SJSA1 (cell line): ENCODE data around the gene IL26. TPM values are rescaled to one million over a fixed set of nuclear protein-coding genes. Genes with fewer than 3 reads are reported as not detected.
"Not testable (repeated sequence)": the region's sequence is repeated elsewhere in the genome, so short reads cannot be mapped to it uniquely, and the experiment has no call there.

Experiments used
- DNase-seq, 2 experiments: peaks; one replicate each; pipeline ENCODE4 v3.0.0-alpha.2; 2015 to 2020; ENCODE audit warnings: low spot score in 2 of 2, low read depth in 1 of 2
- H3K27ac ChIP-seq: fragments of 250-450 bp; sonication (Bioruptor Pico); 2 replicates; pipeline ENCODE4 v1.5.1; 2020; ENCODE audit warnings: mild to moderate bottlenecking, moderate library complexity
- H3K27me3 ChIP-seq: fragments of 250-450 bp; sonication (Bioruptor Pico); replicated peaks from 2 replicates; pipeline ENCODE4 v1.5.1; 2020; ENCODE audit warnings: mild to moderate bottlenecking, moderate library complexity
- H3K36me3 ChIP-seq: fragments of 250-450 bp; sonication (Bioruptor Pico); 2 replicates; pipeline ENCODE4 v1.5.1; 2020; ENCODE audit warnings: mild to moderate bottlenecking
- H3K4me1 ChIP-seq: fragments of 250-450 bp; sonication (Bioruptor Pico); replicated peaks from 2 replicates; pipeline ENCODE4 v1.6.1; 2021; ENCODE audit warnings: mild to moderate bottlenecking
- H3K4me3 ChIP-seq: fragments of 250-450 bp; sonication (Bioruptor Pico); 2 replicates; pipeline ENCODE4 v1.5.1; 2020; ENCODE audit warnings: mild to moderate bottlenecking
- H3K9me3 ChIP-seq: fragments of 250-450 bp; sonication (Bioruptor Pico); replicated peaks from 2 replicates; pipeline ENCODE4 v1.5.1; 2020; ENCODE audit warnings: mild to moderate bottlenecking
- total RNA-seq: library from RNA; depleted of rRNA; stranded (reverse); fragments of >200 nt; shearing (Covaris generic); gene quantifications from 2 replicates; pipeline ENCODE4 v1.2.3, GENCODE V29; 2014

The IL26 gene
- total RNA-seq, 1 experiment from 2014 or later, result not detected

DNA sequence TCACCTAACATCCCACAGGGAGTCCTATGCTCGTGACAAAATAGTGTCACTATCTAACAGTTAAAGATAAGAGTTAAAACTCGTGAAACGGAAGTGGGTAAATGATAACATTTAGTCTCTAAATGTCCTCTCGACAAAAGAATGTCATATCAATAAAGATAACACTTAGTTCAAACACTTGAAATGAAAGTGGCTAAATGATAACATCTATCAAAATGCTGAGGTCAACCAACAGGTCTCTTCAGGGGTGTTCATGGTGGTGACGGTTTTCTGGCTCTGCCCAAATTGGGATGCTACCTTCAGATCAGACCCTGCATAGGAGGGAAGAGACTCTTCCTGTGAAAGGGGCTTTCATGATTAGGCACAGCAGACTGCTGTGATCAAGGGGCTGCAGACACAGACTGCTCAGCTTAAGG, 22.1 kb downstream of the IL26 start:
- H3K4me1 ChIP-seq, result no peaks in the 10 kb centered on the region
- no peaks in the 10 kb centered on the region for H3K9me3 ChIP-seq
- no peak overlapping the region for H3K27ac ChIP-seq
- no peak for DNase-seq
- no peaks in the 10 kb centered on the region for H3K36me3 ChIP-seq
- H3K4me3 ChIP-seq, result no peak overlapping the region
- H3K27me3 ChIP-seq, result no peaks in the 10 kb centered on the region; the same call in 1 of the 2 replicates

DNA sequence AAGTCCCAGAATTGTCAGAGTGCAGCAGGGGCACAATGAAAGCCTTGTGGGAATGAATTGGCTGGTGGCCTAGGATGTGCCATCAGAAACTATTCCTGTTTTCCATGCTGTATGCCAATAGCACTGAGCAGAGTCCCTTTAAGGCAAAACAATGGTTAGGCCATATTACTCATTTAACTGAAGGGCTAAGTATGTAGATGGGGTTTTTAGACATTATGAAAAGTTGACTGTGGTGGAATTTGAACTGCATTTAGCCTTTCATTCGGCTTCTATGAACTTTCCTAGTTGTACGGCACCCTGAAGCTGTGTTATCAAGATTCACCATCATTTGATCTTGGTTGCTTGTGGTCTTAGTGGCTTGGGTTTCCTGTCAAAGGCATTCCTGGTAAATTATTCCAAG, 24.8 kb downstream of the IL26 start:
- H3K4me1 ChIP-seq, result no peaks in the 10 kb centered on the region
- H3K27ac ChIP-seq, result no peak overlapping the region
- no peak overlapping the region for H3K4me3 ChIP-seq
- H3K9me3 ChIP-seq, result no peaks in the 10 kb centered on the region
- no peak for DNase-seq
- no peaks in the 10 kb centered on the region for H3K27me3 ChIP-seq
- H3K36me3 ChIP-seq, result no peaks in the 10 kb centered on the region

DNA sequence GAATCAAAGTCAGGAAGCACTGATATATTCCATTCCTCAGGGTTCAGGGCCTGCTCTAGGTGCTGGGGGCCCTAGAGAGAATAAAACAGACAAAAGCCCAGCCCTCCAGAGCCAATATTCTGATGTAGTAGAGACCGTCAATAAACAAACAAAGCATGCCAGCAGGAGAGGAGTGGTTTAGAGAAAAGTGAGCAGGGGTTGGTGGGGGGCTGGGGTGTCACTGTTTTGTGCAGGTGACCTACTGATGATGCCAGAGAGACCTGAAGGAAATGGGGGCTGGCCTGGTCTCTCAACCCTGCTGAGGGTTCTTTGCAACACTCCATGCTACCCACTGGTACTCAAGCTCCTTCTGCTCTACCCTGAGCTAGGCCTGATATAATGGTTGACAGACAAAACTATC, 26.5 kb downstream of the IL26 start:
- H3K27me3 ChIP-seq, result no peaks in the 10 kb centered on the region
- no peaks in the 10 kb centered on the region for H3K4me1 ChIP-seq

DNA sequence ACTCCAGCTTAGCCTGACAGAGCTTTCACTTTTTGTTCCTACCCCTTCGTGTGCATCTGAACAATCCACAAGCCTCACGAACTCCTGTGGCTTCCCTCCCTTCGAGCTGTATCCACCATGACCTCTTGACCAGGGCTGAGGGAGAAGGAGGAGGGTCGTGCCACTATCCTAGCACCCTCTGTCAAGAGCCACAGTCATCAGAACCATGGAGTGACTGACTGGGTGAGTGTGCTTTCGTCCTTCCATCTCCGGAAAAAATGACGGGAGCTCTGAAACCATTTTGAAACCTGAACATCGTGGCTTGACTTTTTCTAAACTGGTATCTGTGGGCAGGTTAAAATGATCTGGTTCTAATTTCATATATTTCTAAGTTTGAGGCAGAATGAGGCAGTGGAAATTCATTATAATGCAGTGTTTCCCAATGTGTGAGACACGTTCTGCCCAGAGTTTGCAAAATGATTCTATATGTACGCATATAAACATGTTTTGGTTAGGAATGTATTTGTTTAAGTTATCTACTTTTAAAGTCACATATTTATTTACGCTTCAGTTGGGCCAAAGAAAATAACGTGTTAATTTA, 27.0 kb downstream of the IL26 start:
- Histone ChIP-seq H3K36me3 (no peaks in the 10 kb centered on the region), H3K27me3 (no peaks in the 10 kb centered on the region), H3K4me3 (no peak overlapping the region), H3K9me3 (no peaks in the 10 kb centered on the region), H3K4me1 (no peaks in the 10 kb centered on the region), H3K27ac (no peak overlapping the region)
- DNase-seq, result no peak

More for the DNA sequence above, 26.5 kb downstream of the IL26 start:
- H3K9me3 ChIP-seq, result no peaks in the 10 kb centered on the region
- no peak overlapping the region for H3K4me3 ChIP-seq
- H3K36me3 ChIP-seq, result no peaks in the 10 kb centered on the region
- DNase-seq, result no peak
- H3K27ac ChIP-seq, result no peak overlapping the region

DNA sequence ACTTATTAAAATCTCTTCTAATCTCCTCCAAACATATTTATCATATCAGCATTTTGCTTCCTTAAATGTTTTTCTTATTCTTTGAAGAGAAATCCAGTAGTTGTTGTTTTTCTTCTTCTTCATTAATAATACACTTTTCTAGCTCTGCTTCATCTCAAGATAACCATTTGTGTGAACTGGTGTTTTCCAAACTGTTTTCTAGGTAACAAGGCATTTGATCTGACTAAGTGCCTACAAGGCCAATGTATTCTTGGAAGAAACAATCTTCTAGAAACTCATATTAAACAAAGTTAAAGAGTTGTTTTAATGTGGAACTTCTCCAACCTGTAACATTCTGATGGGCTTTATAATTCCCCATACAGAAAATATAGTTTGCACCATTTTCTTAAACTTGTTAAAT, 35.3 kb downstream of the IL26 start:
- Histone ChIP-seq H3K27me3 (no peaks in the 10 kb centered on the region), H3K9me3 (no peaks in the 10 kb centered on the region), H3K27ac (no peak overlapping the region), H3K4me3 (no peak overlapping the region), H3K36me3 (no peaks in the 10 kb centered on the region), H3K4me1 (0 out of 2 replicates have a peak, but pooled peaks cover 2% of the 10 kb centered on the region)
- DNase-seq, result no peak

DNA sequence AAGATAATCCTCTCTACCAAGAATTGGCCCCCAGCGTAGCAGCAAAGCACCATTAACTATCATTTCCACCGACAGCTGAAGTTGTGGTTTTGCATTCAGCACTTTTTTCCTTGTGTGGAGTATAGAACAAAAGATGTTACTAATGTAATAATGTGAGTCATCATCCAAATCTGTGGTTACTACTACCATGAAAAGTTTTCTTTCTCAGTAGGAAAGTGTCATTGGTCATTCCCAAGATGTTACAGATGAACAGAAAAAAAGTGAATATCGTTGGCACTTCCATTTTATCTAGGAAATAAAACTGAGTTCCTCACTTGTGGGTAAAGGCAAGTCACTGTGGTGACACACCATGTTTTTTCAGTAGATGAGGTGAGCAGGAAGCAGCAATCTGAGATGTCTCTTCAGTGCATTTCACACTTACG, 35.8 kb downstream of the IL26 start:
- Histone ChIP-seq H3K4me1 (0 out of 2 replicates have a peak, but pooled peaks cover 2% of the 10 kb centered on the region), H3K27me3 (no peaks in the 10 kb centered on the region), H3K4me3 (no peak overlapping the region), H3K9me3 (no peaks in the 10 kb centered on the region), H3K36me3 (no peaks in the 10 kb centered on the region), H3K27ac (no peak overlapping the region)
- peak in 1 of 2 experiments; percentile 22 for DNase-seq

DNA sequence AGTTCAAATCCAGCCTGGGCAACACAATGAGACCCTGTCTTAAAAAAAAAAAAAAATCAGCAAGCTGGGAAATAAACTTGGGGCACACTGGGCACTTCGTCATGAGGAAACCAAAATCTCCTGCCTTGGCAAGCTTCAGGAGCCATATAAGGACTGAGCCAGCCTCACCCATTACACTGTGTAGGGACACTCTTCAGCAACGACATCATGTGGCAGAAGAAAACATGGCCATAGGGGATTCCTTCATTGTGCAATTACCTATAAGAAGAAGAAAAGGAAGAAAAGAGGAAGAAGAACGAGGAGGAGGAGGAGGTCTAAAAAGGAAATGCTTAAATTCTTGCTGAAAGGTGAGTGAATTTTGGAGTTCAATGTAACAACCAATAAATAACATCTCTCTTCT, 40.0 kb downstream of the IL26 start:
- no peak for DNase-seq
- H3K9me3 ChIP-seq, result no peaks in the 10 kb centered on the region
- H3K4me1 ChIP-seq, result 0 out of 2 replicates have a peak, but pooled peaks cover 2% of the 10 kb centered on the region
- H3K27ac ChIP-seq, result no peak overlapping the region
- no peak overlapping the region for H3K4me3 ChIP-seq
- H3K27me3 ChIP-seq, result no peaks in the 10 kb centered on the region
- no peaks in the 10 kb centered on the region for H3K36me3 ChIP-seq

DNA sequence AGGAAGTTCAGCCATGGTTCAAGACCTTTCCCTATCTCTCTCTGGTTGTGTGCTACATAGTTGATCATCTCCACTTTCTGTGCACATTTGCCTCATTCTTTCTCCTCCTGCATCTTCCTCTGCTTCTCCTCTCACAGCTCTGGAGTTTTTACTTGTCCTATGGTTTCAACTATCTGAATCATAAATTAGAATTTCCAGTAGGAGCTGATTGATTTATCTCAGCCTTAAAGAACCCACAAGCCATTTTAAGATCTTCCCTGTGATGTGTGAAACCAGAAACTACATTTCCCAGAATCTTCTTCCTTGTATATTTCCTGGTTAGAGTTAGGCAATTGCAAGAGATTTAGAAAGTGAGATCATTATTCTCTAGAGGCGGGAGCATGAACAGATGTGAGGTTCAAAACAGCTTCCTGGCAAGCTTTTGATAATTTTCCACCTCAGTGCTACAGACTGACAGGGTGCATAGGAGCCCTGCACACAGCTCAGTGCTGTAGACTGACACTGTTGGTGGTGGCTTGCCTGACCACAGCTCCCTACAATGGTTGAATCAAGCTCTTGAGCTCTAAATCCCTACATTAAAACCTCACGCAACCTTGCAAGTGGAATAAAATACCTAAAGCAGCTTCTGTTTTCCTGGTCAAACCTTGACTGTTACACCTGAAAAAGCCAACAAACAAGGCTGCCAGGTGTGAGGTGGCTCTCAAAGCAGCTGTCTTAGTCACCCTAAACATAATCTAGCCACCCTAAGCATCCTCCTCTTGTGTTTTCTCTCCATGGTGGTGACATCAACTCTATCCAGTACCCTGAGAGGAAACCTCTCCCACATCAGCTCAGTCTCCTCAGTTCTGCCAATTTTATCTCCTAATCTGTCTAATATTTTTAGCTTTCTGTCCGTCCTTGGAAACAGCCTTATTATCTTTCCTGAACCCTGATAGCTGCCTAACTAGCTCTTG, 44.5 kb downstream of the IL26 start:
- DNase-seq, result no peak
- no peak overlapping the region for H3K4me3 ChIP-seq
- H3K27ac ChIP-seq, result no peak overlapping the region

DNA sequence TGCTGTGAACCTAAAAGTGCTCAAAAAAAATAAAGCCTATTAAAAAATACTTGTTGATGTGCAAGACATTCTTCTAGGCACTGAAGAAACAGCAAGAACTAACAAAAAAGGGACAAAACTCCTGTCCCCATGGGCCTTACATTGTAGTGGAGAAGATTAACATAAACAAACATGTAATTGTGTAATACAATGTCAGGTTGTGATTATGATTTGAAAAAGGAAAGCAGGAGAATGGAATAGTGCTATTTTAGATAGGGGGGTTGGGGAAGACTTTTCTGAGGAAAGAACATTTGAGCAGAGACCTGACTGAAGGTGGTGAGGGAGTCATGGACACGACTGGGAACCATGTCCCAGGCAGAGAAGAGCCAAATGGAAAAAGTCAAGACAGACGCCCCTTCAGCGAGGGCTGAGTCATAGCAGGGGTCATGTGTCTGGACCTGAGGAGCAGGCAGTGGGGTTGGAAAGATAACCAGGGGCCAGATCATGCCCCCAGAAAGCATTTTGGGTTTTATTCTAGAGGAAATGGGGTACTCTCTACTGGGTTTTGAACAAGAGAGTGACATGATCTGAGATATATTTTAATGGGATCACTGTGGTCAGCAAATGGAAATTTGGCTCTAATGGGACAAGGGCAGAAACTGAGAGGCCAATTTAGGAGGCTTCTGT, 46.7 kb downstream of the IL26 start:
- H3K4me1 ChIP-seq, result no peaks in the 10 kb centered on the region
- DNase-seq, result no peak
- no peaks in the 10 kb centered on the region for H3K9me3 ChIP-seq
- no peaks in the 10 kb centered on the region for H3K27me3 ChIP-seq
- no peaks in the 10 kb centered on the region for H3K36me3 ChIP-seq
- H3K4me3 ChIP-seq, result no peak overlapping the region
- H3K27ac ChIP-seq, result no peak overlapping the region

More for the DNA sequence above, 44.5 kb downstream of the IL26 start:
- Histone ChIP-seq H3K9me3 (no peaks in the 10 kb centered on the region), H3K4me1 (no peaks in the 10 kb centered on the region), H3K27me3 (no peaks in the 10 kb centered on the region), H3K36me3 (no peaks in the 10 kb centered on the region)

DNA sequence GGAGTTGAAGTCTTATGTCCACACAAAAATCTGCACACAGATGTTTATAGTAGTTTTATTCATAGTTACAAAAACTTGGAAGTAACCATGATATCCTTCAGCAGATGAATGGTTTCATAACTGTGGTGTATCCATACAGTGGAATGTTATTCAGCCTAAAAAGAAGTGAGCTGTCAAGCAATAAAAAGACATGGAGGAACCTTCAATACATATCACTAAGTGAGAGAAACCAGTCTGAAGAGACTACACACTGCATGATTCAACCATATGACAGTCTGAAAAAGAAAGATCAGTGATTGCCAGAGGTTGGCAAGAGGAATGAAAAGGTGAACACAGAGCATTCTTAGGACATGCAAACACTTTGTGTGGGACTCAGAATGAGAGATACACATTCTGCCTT, 47.4 kb downstream of the IL26 start:
- H3K36me3 ChIP-seq, result no peaks in the 10 kb centered on the region
- DNase-seq, result no peak
- H3K27ac ChIP-seq, result no peak overlapping the region
- H3K27me3 ChIP-seq, result no peaks in the 10 kb centered on the region
- H3K9me3 ChIP-seq, result no peaks in the 10 kb centered on the region
- no peaks in the 10 kb centered on the region for H3K4me1 ChIP-seq
- no peak overlapping the region for H3K4me3 ChIP-seq

DNA sequence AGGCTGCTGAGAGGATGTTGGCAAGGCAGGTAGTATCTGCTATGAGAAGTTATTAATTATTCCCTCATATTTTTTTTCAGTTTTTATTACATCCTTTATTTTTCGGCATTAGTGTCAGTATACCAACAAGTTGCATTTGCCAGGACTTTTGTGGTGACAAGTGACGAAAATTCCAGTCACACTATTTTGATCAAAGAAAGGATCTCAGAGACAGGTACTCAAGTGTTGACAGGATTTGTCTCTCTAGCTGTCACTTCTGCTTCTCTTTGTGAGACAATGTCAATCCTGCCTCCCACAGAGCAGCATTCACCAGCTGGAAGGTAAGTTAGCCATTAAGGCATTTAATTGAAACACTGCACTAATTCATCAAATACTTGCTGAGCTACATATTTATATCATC, 48.0 kb downstream of the IL26 start:
- Histone ChIP-seq H3K9me3 (no peaks in the 10 kb centered on the region), H3K27me3 (no peaks in the 10 kb centered on the region), H3K36me3 (no peaks in the 10 kb centered on the region), H3K4me1 (no peaks in the 10 kb centered on the region), H3K27ac (no peak overlapping the region), H3K4me3 (no peak overlapping the region)
- no peak for DNase-seq

DNA sequence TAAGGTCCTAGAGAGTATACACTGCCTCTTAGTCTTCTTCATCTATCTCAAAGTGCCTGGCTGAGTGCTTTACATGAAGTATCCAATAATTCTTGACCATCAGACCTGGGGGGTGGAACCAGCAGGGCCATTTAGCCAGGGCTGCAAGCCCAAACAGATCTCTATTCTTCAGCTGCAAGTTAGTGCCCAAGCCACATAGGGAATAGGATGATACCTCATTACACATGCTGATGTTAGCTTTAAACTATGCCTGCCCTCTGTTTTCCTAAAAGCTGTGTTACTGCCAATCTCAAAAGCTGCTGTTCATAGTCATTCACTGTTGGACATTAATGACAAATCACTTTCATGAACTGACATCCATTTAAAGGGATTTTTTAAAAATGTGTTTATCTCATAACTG, 49.4 kb downstream of the IL26 start:
- Histone ChIP-seq H3K27me3 (no peaks in the 10 kb centered on the region), H3K4me1 (no peaks in the 10 kb centered on the region), H3K27ac (no peak overlapping the region), H3K9me3 (no peaks in the 10 kb centered on the region), H3K4me3 (no peak overlapping the region), H3K36me3 (no peaks in the 10 kb centered on the region)
- DNase-seq, result no peak

DNA sequence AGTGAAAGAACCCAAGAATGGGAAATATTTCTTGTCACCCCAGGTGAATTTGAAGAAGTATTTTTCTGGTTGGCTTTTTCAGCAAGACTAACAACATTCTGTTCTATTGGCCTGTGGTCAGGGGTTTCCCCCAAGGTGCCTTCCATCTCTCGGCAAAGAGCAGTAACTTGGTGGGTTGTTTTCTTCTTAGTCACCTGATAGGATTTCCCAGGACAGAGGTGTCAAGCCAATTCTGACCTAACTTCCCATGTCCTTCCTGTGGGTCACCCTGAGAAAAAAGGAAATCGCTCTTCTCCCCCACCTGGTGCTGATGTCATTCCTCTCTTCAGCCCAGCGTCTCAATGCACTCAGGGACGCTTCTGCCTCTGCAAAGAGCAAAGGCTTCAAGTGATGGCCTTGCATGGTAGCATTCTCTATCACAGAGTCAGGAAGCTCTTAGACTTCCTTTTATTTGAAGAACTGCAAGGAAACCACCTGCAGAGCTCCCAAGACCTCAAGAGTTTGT, 50.0 kb downstream of the IL26 start:
- Histone ChIP-seq H3K4me1 (no peaks in the 10 kb centered on the region), H3K27ac (no peak overlapping the region), H3K27me3 (no peaks in the 10 kb centered on the region), H3K36me3 (no peaks in the 10 kb centered on the region), H3K9me3 (no peaks in the 10 kb centered on the region), H3K4me3 (no peak overlapping the region)
- no peak for DNase-seq

DNA sequence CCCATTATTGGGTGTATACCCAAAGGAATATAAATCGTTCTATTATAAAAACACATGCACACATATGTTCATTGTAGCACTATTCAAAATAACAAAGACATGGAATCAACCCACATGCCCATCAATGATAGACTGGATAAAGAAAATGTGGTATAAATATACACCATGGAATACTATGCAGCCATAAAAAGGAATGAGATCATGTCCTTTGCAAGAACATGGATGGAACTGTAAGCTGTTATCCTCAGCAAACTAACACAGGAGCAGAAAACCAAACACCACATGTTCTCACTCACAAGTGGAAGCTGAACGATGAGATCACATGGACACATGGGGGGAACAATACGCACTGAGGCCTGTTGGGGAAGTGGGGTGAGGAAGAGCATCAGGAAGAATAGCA, 50.8 kb downstream of the IL26 start:
- not testable (repeated sequence) for DNase-seq, H3K27me3 ChIP-seq, H3K4me3 ChIP-seq, H3K4me1 ChIP-seq, H3K36me3 ChIP-seq, H3K9me3 ChIP-seq, H3K27ac ChIP-seq
